ENCODE measurements around the gene SEMA4D.

DNA sequence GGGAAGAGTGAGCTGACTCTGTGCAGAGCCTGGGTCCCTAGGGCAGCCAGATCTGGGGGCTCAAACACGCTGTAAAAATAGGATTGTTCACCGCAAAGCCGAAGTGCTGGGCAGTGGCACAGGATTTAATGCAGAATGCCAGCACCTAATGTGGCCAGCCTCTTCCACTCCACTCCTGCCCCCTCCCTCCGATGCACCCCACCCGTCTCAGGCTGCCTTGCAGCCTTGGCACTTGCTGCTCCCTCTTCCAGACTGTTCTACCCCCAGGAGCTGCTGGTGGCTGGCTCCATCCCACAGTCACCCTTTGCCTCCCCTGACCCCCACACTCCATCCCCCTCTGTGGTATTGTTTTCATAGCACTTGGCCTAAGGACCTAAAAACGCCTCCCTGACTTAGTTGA is 86.2 kb downstream of the SEMA4D start:
- TF ChIP-seq POLR2A (IDR thresholded peaks at IDR 0.05), result no peak
- TF ChIP-seq, protein P1, sequence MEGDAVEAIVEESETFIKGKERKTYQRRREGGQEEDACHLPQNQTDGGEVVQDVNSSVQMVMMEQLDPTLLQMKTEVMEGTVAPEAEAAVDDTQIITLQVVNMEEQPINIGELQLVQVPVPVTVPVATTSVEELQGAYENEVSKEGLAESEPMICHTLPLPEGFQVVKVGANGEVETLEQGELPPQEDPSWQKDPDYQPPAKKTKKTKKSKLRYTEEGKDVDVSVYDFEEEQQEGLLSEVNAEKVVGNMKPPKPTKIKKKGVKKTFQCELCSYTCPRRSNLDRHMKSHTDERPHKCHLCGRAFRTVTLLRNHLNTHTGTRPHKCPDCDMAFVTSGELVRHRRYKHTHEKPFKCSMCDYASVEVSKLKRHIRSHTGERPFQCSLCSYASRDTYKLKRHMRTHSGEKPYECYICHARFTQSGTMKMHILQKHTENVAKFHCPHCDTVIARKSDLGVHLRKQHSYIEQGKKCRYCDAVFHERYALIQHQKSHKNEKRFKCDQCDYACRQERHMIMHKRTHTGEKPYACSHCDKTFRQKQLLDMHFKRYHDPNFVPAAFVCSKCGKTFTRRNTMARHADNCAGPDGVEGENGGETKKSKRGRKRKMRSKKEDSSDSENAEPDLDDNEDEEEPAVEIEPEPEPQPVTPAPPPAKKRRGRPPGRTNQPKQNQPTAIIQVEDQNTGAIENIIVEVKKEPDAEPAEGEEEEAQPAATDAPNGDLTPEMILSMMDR (IDR thresholded peaks at IDR 0.05), result no peak
